Esophagus mucosa (tissue), 1 donor: Measurements from ENCODE around the gene CIT. TPM values are rescaled to one million over a fixed set of nuclear protein-coding genes. Genes with fewer than 3 reads are reported as not detected.

Experiments
- total RNA-seq: library from RNA; stranded (reverse); gene quantifications from one replicate; pipeline ENCODE4 v1.2.4, GENCODE V29; 2023
- donor health status: DM: yes; HTN: yes; CAD: no.

The CIT gene
- total RNA-seq, 1 donor from 2014 or later: 14.5 TPM

Other genes with a start within 250 kb of the CIT start
- gene PRKAB1, start 209.2 kb downstream of the CIT start, total RNA-seq: 26.8 TPM
- 32.6 TPM for gene BICDL1, start 111.9 kb upstream of the CIT start, total RNA-seq
- gene RAB35, start 239.4 kb upstream of the CIT start, total RNA-seq: 57.7 TPM